ENCODE measurements around the gene STAMBP. TPM values are rescaled to one million over a fixed set of nuclear protein-coding genes. Genes with fewer than 3 reads are reported as not detected.

Gene STAMBP
- total and polyA plus RNA-seq, 2 of the 13 experiments (the other 11 are each of a cell fraction or from before 2014, with no cell fraction given): 49.6 to 53.2 TPM

DNA sequence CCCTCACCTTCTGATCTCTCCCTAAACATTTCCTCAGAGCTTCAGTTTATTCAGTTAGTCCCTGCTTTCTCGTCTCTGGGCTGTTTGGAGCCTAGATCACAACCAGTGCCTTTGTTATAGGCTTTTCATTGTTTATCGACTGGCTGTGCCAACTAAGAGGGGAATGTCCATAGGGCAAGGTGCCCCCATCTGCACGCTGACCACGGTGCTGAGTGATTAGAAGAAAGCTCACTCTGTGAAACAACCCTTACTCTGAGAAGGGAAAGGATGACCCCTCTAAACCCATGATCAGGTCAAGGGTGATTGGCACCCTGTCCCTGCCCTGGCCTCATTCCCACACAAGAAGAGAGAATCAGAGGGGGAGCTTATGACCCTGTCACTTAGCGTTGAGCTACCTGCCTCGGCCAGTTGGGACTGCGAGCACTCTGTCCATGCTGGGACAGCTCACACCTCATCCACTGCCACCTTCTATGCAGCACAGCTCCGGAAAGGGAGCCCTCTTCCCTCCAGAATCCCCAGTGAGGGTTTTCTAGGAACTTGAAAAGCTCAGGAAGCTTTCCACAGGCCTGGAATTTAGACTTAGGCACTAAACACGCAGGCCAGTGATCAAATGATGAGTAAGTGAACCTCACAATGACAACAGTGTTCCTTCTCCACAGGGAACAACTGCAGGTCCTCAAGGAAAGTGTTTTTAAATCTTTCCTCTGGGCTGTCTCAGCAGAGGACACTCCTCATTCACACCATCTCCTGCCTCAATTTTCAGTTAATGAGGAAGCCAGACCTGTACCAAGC lies 61.7 kb downstream of the STAMBP start:
- H3K4me3 ChIP-seq (replicated peaks in 1 of 3; ENCODE audit: insufficient read depth in 1 of 3, low read depth in 2 of 3, low read length in 3 of 3): 0 out of 6 replicates have a peak overlapping the region, but pooled peaks of 1 of the 3 experiments have one; percentile 0
- H4K20me1 ChIP-seq (ENCODE audit: insufficient read depth, low read length): no peaks in the 10 kb centered on the region
- DNase-seq (ENCODE audit: low spot score): peak; percentile 19
- in situ Hi-C loops (cut with HindIII; ENCODE audit: extremely low pct_ligation_motif_present, low pct_unique_long_range_greater_than_20kb): no loop called here
- no peaks in the 10 kb centered on the region for H3K9me3 ChIP-seq (ENCODE audit: low read length)
- ChIA-PET POLR2A (interaction anchor here (0.9 to 1.4 kb wide), 2 partner anchors 37 to 62 kb away, joined by 3 to 5 read pairs; partner anchors contain the start of genes DGUOK and STAMBP), CTCF (ENCODE audit: low intra/inter-chr PET ratio, low total read pairs) (no interaction called here)
- H3K4me1 ChIP-seq (ENCODE audit: insufficient read depth, low read length): peaks cover 12% of the 10 kb centered on the region
- BruUV-seq (replicated peaks): no TSS peak
- no peak overlapping the region for H3K27ac ChIP-seq (ENCODE audit: extremely low read length, insufficient read depth, low read length)
- peak overlapping the region; percentile 9; the same call in 1 of the 2 replicates for H3K9ac ChIP-seq (ENCODE audit: insufficient read depth, low read depth, low read length)
- intact Hi-C loops (cut with micrococcal nuclease; ENCODE audit: unreplicated experiment): no loop called here
- no peaks in the 10 kb centered on the region for H3K79me2 ChIP-seq (ENCODE audit: insufficient read depth, low read length)
- no peak overlapping the region for H2AFZ ChIP-seq (ENCODE audit: low read length)
- ATAC-seq: peak; percentile 84
- peak; percentile 61 for FAIRE-seq
- H3K4me2 ChIP-seq (ENCODE audit: low read depth, low read length): peak overlapping the region; percentile 43; the same call in 1 of the 2 replicates
- no peaks in the 10 kb centered on the region for H3K36me3 ChIP-seq (replicated peaks in 1 of 2; ENCODE audit: control insufficient read depth in 1 of 2, insufficient read depth in 2 of 2, low read length in 2 of 2)
- WGBS (ENCODE audit: low lambda C conversion rate): 0% methylated on average over 9 of the region's 9 CpGs
- peaks cover 0 to 46% of the 10 kb centered on the region in 2 experiments for H3K27me3 ChIP-seq (ENCODE audit: control insufficient read depth in 1 of 2, insufficient read depth in 2 of 2, low read length in 2 of 2)
- TF ChIP-seq, protein P1, sequence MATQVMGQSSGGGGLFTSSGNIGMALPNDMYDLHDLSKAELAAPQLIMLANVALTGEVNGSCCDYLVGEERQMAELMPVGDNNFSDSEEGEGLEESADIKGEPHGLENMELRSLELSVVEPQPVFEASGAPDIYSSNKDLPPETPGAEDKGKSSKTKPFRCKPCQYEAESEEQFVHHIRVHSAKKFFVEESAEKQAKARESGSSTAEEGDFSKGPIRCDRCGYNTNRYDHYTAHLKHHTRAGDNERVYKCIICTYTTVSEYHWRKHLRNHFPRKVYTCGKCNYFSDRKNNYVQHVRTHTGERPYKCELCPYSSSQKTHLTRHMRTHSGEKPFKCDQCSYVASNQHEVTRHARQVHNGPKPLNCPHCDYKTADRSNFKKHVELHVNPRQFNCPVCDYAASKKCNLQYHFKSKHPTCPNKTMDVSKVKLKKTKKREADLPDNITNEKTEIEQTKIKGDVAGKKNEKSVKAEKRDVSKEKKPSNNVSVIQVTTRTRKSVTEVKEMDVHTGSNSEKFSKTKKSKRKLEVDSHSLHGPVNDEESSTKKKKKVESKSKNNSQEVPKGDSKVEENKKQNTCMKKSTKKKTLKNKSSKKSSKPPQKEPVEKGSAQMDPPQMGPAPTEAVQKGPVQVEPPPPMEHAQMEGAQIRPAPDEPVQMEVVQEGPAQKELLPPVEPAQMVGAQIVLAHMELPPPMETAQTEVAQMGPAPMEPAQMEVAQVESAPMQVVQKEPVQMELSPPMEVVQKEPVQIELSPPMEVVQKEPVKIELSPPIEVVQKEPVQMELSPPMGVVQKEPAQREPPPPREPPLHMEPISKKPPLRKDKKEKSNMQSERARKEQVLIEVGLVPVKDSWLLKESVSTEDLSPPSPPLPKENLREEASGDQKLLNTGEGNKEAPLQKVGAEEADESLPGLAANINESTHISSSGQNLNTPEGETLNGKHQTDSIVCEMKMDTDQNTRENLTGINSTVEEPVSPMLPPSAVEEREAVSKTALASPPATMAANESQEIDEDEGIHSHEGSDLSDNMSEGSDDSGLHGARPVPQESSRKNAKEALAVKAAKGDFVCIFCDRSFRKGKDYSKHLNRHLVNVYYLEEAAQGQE (IDR thresholded peaks at IDR 0.05; ENCODE audit: borderline replicate concordance in 1 of 2, low read depth in 1 of 2, low read length in 2 of 2): peak in 1 of 2 experiments; percentile 86; a peak in 3 of 4 replicates
- TF ChIP-seq, protein P2, sequence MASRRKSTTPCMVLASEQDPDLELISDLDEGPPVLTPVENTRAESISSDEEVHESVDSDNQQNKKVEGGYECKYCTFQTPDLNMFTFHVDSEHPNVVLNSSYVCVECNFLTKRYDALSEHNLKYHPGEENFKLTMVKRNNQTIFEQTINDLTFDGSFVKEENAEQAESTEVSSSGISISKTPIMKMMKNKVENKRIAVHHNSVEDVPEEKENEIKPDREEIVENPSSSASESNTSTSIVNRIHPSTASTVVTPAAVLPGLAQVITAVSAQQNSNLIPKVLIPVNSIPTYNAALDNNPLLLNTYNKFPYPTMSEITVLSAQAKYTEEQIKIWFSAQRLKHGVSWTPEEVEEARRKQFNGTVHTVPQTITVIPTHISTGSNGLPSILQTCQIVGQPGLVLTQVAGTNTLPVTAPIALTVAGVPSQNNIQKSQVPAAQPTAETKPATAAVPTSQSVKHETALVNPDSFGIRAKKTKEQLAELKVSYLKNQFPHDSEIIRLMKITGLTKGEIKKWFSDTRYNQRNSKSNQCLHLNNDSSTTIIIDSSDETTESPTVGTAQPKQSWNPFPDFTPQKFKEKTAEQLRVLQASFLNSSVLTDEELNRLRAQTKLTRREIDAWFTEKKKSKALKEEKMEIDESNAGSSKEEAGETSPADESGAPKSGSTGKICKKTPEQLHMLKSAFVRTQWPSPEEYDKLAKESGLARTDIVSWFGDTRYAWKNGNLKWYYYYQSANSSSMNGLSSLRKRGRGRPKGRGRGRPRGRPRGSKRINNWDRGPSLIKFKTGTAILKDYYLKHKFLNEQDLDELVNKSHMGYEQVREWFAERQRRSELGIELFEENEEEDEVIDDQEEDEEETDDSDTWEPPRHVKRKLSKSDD (CRISPR knock-in tag; IDR thresholded peaks at IDR 0.05; ENCODE audit: low read depth): no peak
- TF ChIP-seq, protein P3, sequence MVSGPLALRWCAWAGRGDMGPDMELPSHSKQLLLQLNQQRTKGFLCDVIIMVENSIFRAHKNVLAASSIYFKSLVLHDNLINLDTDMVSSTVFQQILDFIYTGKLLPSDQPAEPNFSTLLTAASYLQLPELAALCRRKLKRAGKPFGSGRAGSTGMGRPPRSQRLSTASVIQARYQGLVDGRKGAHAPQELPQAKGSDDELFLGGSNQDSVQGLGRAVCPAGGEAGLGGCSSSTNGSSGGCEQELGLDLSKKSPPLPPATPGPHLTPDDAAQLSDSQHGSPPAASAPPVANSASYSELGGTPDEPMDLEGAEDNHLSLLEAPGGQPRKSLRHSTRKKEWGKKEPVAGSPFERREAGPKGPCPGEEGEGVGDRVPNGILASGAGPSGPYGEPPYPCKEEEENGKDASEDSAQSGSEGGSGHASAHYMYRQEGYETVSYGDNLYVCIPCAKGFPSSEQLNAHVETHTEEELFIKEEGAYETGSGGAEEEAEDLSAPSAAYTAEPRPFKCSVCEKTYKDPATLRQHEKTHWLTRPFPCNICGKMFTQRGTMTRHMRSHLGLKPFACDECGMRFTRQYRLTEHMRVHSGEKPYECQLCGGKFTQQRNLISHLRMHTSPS (CRISPR knock-in tag; IDR thresholded peaks at IDR 0.05; ENCODE audit: low read depth): peak; percentile 79; the same call in 1 of the 2 replicates
- no peak for TF ChIP-seq ZKSCAN8 (CRISPR knock-in tag; IDR thresholded peaks at IDR 0.05; ENCODE audit: borderline replicate concordance)
- peak; percentile 60 for TF ChIP-seq MIER2 (CRISPR knock-in tag; IDR thresholded peaks at IDR 0.05)
- TF ChIP-seq, protein P4, sequence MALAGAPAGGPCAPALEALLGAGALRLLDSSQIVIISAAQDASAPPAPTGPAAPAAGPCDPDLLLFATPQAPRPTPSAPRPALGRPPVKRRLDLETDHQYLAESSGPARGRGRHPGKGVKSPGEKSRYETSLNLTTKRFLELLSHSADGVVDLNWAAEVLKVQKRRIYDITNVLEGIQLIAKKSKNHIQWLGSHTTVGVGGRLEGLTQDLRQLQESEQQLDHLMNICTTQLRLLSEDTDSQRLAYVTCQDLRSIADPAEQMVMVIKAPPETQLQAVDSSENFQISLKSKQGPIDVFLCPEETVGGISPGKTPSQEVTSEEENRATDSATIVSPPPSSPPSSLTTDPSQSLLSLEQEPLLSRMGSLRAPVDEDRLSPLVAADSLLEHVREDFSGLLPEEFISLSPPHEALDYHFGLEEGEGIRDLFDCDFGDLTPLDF (CRISPR knock-in tag; IDR thresholded peaks at IDR 0.05): no peak
- peak; percentile 83; the same call in 1 of the 2 replicates for TF ChIP-seq HNRNPL (IDR thresholded peaks at IDR 0.05; ENCODE audit: low read depth, low read length)
- TF ChIP-seq ZNF274 (CRISPR knock-in tag; IDR thresholded peaks at IDR 0.05): no peak
- TF ChIP-seq BCL6 (CRISPR knock-in tag; IDR thresholded peaks at IDR 0.05): peak; percentile 74
- peak; percentile 39; the same call in 1 of the 2 replicates for TF ChIP-seq SALL1 (CRISPR knock-in tag; IDR thresholded peaks at IDR 0.05)
- no peak for TF ChIP-seq ZNF546 (CRISPR knock-in tag; conservative IDR thresholded peaks at IDR 0.05)
